ENCODE measurements around the gene NSUN2. TPM values are rescaled to one million over a fixed set of nuclear protein-coding genes. Genes with fewer than 3 reads are reported as not detected.

NSUN2 gene
- total RNA-seq, 2 donors from 2014 or later: 21.2 to 21.4 TPM

DNA sequence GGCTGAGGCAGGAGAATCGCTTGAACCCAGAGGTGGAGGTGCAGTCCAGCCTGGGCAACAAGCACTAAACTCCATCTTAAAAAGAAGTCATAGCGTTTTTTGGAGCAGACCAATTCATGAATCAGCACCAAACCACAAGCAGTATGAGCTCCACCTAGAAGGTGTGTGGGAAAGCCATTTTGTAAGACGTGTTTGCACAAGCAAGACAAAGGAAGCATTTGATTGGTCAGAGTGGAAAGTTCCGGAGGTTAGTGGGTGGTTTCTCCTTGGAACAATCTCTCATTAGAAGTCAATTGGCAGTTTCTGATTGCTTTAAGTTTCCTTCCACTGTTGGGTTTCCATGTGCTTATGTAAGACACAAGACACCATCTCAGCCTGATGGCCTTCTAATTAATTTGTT is 5.4 kb upstream of the NSUN2 start:
- Histone ChIP-seq H3K27ac (no peak overlapping the region), H3K27me3 (no peaks in the 10 kb centered on the region), H3K36me3 (no peaks in the 10 kb centered on the region), H3K9me3 (no peaks in the 10 kb centered on the region), H3K4me3 (no peak overlapping the region), H3K4me1 (peaks cover 0 to 10% of the 10 kb centered on the region in 2 donors)
- no peak for TF ChIP-seq CTCF (IDR thresholded peaks at IDR 0.05)
- DNase-seq (ENCODE audit: low spot score): no peak

DNA sequence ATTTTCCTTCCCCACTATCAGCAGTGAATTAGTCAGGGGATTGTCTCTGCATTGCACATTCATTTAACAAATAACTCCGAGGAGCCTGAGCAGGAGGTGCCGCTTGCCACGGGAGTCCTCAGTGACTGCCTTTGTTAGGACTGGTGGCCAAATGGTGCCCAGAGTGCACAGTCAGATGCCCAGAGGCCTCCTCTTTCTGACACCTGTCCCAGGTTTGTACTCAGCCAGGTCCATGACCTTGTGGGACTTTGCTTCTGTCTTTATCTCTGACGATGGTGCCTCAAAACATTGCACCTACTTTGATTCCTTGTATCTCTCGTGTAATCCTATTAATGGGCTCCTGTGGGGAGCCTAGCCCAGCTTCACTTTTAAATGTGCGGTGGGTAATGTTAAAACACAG is 4.7 kb upstream of the NSUN2 start:
- H3K27me3 ChIP-seq: no peaks in the 10 kb centered on the region
- no peaks in the 10 kb centered on the region for H3K36me3 ChIP-seq
- no peak overlapping the region for H3K27ac ChIP-seq
- no peak for DNase-seq (ENCODE audit: low spot score)
- TF ChIP-seq CTCF (IDR thresholded peaks at IDR 0.05): no peak
- H3K4me1 ChIP-seq: peaks cover 0 to 10% of the 10 kb centered on the region in 2 donors
- H3K4me3 ChIP-seq: no peak overlapping the region
- no peaks in the 10 kb centered on the region for H3K9me3 ChIP-seq

GRCh38 chr5:6637022-6637421 is 4.2 kb upstream of the NSUN2 start:
- H3K9me3 ChIP-seq: no peaks in the 10 kb centered on the region
- H3K4me3 ChIP-seq: no peak overlapping the region
- no peak for TF ChIP-seq CTCF (IDR thresholded peaks at IDR 0.05)
- no peaks in the 10 kb centered on the region for H3K27me3 ChIP-seq
- H3K36me3 ChIP-seq: no peaks in the 10 kb centered on the region
- DNase-seq (ENCODE audit: low spot score): no peak
- H3K27ac ChIP-seq: no peak overlapping the region
- H3K4me1 ChIP-seq: peaks cover 0 to 14% of the 10 kb centered on the region in 2 donors

- H3K4me3 ChIP-seq: no peak overlapping the region
- DNase-seq (ENCODE audit: low spot score): no peak
- no peaks in the 10 kb centered on the region for H3K9me3 ChIP-seq
- peaks cover 0 to 22% of the 10 kb centered on the region in 2 donors for H3K4me1 ChIP-seq
- H3K36me3 ChIP-seq: no peaks in the 10 kb centered on the region
- H3K27me3 ChIP-seq: no peaks in the 10 kb centered on the region
- no peak overlapping the region for H3K27ac ChIP-seq
- TF ChIP-seq CTCF (IDR thresholded peaks at IDR 0.05): no peak
Observed at GRCh38 chr5:6636293-6636692, 3.4 kb upstream of the NSUN2 start.

GRCh38 chr5:6634788-6635430 is 2.1 kb upstream of the NSUN2 start:
- Histone ChIP-seq H3K4me3 (no peak overlapping the region), H3K27ac (no peak overlapping the region), H3K27me3 (no peaks in the 10 kb centered on the region), H3K9me3 (no peaks in the 10 kb centered on the region), H3K36me3 (peaks cover 5% of the 10 kb centered on the region), H3K4me1 (peaks cover 0 to 26% of the 10 kb centered on the region in 2 donors)
- TF ChIP-seq CTCF (IDR thresholded peaks at IDR 0.05): no peak
- DNase-seq (ENCODE audit: low spot score): no peak

DNA sequence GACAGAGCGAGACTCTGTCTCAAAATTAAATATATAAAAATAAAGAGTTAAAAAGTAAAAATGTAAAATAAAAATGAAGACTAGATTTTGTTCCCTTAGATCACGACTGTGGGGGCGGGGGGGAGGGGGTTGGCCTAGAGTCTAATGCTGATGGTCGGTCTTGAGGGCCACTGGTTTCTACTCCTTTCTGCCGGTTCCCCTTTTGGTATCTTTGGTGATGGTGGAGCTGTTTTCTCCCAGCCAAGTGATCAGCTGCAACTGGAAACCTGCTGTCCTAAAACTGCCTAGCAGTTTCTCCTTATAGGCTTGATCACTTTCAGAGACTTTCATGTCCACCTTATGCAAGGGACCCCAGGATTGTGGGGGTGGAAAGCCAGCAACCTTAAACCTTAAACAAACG is 1.5 kb upstream of the NSUN2 start:
- Histone ChIP-seq H3K27ac (no peak overlapping the region), H3K36me3 (peaks cover 9% of the 10 kb centered on the region), H3K27me3 (no peaks in the 10 kb centered on the region), H3K9me3 (no peaks in the 10 kb centered on the region), H3K4me1 (peaks cover 0 to 26% of the 10 kb centered on the region in 2 donors), H3K4me3 (peak overlapping the region; percentile 92 to 94)
- no peak for TF ChIP-seq CTCF (IDR thresholded peaks at IDR 0.05)
- no peak for DNase-seq (ENCODE audit: low spot score)
